ENCODE measurements around the gene CLMP. TPM values are rescaled to one million over a fixed set of nuclear protein-coding genes. Genes with fewer than 3 reads are reported as not detected.

CLMP gene
- polyA plus RNA-seq, 1 donor (not counting 4 experiments of a cell fraction or from before 2014, with no cell fraction given) = 2.7 TPM

- DNase-seq (ENCODE audit: low read depth, low spot score) (no peak), FAIRE-seq (no peak)
- Histone ChIP-seq H3K9me1 (ENCODE audit: control insufficient read depth, extremely low read depth, insufficient read depth, low read length) (no peaks in the 10 kb centered on the region), H3K79me2 (ENCODE audit: control insufficient read depth, insufficient read depth, low read length) (no peaks in the 10 kb centered on the region), H3K27ac (ENCODE audit: control insufficient read depth, insufficient read depth, low read length) (no peak overlapping the region), H3K4me3 (ENCODE audit: control insufficient read depth in 2 of 3, extremely low read depth in 1 of 3, insufficient read depth in 2 of 3, low read depth in 1 of 3, low read length in 3 of 3) (no peak overlapping the region), H3K36me3 (ENCODE audit: control insufficient read depth in 2 of 2, extremely low read depth in 1 of 2, insufficient read depth in 2 of 2, low read length in 2 of 2) (no peaks in the 10 kb centered on the region), H3K27me3 (ENCODE audit: control insufficient read depth, extremely low read depth, insufficient read depth, low read length) (no peaks in the 10 kb centered on the region), H3K9ac (ENCODE audit: control insufficient read depth, extremely low read depth, insufficient read depth, low read length) (no peak overlapping the region), H3K4me1 (ENCODE audit: control insufficient read depth, extremely low read depth, insufficient read depth, low read length) (no peaks in the 10 kb centered on the region), H3K4me2 (ENCODE audit: control insufficient read depth, extremely low read depth, insufficient read depth, low read depth, low read length) (no peak overlapping the region), H2AFZ (ENCODE audit: control insufficient read depth, low read length) (no peak overlapping the region), H4K20me1 (ENCODE audit: control insufficient read depth, extremely low read depth, insufficient read depth, low read length) (no peaks in the 10 kb centered on the region), H3K9me3 (ENCODE audit: control insufficient read depth, low read depth, low read length) (no peaks in the 10 kb centered on the region)
- dilution Hi-C loops (cut with MboI; ENCODE audit: extremely low pct_ligation_motif_present, low sequenced_read_pairs) = no loop called here
- TF ChIP-seq CTCF (optimal IDR thresholded peaks at IDR 0.05 in 1 of 3, IDR thresholded peaks at IDR 0.05 in 1 of 3, conservative IDR thresholded peaks at IDR 0.05 in 1 of 3; ENCODE audit: extremely low read depth in 1 of 3, insufficient read depth in 2 of 3, low read length in 3 of 3) (no peak), EZH2 (IDR thresholded peaks at IDR 0.05; ENCODE audit: low read length) (no peak)
Measured at GRCh38 chr11:123151366-123151765, 43.7 kb downstream of the CLMP start.

DNA sequence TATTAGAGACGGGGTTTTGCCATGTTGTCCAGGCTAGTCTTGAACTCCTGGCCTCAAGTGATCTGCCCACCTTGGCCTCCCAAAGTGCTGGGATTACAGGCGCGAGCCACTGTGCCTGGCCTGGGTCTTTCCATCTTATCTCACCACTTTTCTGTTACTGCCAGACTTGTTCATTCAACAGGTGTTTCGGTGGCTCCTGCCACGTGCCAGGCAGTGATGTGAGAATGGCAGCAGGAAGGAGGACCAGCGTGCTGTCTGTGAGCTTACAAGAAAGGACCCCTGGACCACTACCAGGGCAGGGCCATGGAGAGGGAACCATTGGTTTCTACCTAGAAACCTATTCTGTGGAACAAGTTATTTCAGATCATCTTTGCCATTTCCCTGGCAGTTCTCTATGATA lies 44.2 kb downstream of the CLMP start:
- Histone ChIP-seq H4K20me1 (ENCODE audit: control insufficient read depth, extremely low read depth, insufficient read depth, low read length) (no peaks in the 10 kb centered on the region), H3K4me3 (ENCODE audit: control insufficient read depth in 2 of 3, extremely low read depth in 1 of 3, insufficient read depth in 2 of 3, low read depth in 1 of 3, low read length in 3 of 3) (no peak overlapping the region), H3K79me2 (ENCODE audit: control insufficient read depth, insufficient read depth, low read length) (no peaks in the 10 kb centered on the region), H3K9me1 (ENCODE audit: control insufficient read depth, extremely low read depth, insufficient read depth, low read length) (no peaks in the 10 kb centered on the region), H3K4me1 (ENCODE audit: control insufficient read depth, extremely low read depth, insufficient read depth, low read length) (no peaks in the 10 kb centered on the region), H3K27ac (ENCODE audit: control insufficient read depth, insufficient read depth, low read length) (no peak overlapping the region), H3K4me2 (ENCODE audit: control insufficient read depth, extremely low read depth, insufficient read depth, low read depth, low read length) (no peak overlapping the region), H3K27me3 (ENCODE audit: control insufficient read depth, extremely low read depth, insufficient read depth, low read length) (no peaks in the 10 kb centered on the region), H2AFZ (ENCODE audit: control insufficient read depth, low read length) (no peak overlapping the region), H3K9ac (ENCODE audit: control insufficient read depth, extremely low read depth, insufficient read depth, low read length) (no peak overlapping the region), H3K9me3 (ENCODE audit: control insufficient read depth, low read depth, low read length) (no peaks in the 10 kb centered on the region), H3K36me3 (ENCODE audit: control insufficient read depth in 2 of 2, extremely low read depth in 1 of 2, insufficient read depth in 2 of 2, low read length in 2 of 2) (no peaks in the 10 kb centered on the region)
- no peak for FAIRE-seq
- TF ChIP-seq CTCF (optimal IDR thresholded peaks at IDR 0.05 in 1 of 3, IDR thresholded peaks at IDR 0.05 in 1 of 3, conservative IDR thresholded peaks at IDR 0.05 in 1 of 3; ENCODE audit: extremely low read depth in 1 of 3, insufficient read depth in 2 of 3, low read length in 3 of 3) (no peak), EZH2 (IDR thresholded peaks at IDR 0.05; ENCODE audit: low read length) (no peak)
- DNase-seq (ENCODE audit: low read depth, low spot score) = no peak
- dilution Hi-C loops (cut with MboI; ENCODE audit: extremely low pct_ligation_motif_present, low sequenced_read_pairs) = no loop called here

All from keratinocyte (primary cell).